Transverse colon (tissue), 3 donors: ENCODE measurements around the gene B4GAT1.

ENCODE experiments used
- EP300 ChIP-seq: sonication (generic); formaldehyde crosslinking; IDR thresholded peaks from one replicate; pipeline ENCODE4 v1.6.1; 2017; ENCODE audit warnings: antibody characterized with exemption, low read depth
- TF ChIP-seq, protein P1 (sequence below), 5 experiments: fragments of 200-600 bp in 3 of 5; fragments of 450-650 bp in 2 of 5; sonication (generic) in 3 of 5; IDR thresholded peaks; 1 replicate in 2 of 5; 2 replicates in 3 of 5; pipeline ENCODE4 v1.5.1; 2016 to 2017; ENCODE audit warnings: antibody characterized with exemption in 5 of 5, inconsistent platforms in 3 of 5, mild to moderate bottlenecking in 2 of 5, moderate library complexity in 1 of 5

DNA sequence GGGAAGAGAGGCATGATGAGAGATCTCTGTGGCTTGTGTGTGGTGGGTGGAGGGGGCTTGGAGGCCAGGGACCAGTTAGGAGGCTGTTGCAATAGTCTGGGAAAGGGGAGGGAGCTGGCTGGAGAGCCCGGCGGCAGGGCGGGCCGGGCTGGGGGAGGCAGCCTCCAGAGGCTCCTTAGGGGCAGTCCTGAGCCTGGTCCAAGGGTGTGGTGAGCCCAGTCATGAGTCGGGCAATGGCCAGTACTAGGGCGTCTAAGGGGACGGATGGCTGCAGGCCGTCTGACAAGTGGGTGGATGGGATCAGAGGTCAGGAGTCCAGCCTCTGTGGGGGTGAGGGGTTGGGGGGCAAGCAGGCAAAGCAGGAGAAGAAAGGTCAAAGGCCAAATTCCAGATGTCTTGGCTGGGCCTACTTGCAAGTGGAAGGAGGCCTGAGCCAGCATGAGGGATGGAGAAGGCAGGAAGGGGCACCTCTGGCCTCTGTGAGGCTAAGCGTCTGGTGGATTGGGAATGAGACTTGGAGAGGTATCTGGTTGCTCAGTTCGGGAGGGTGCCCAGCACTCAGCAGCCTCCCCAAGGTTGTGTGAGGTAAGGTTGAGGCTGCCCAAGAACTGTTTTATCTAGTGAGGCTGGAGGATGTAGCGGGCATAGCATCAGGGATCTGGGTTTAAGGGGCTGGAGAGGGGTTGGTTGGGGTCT, 24.5 kb downstream of the B4GAT1 start:
- TF ChIP-seq EP300 = no peak
- TF ChIP-seq, protein P1, sequence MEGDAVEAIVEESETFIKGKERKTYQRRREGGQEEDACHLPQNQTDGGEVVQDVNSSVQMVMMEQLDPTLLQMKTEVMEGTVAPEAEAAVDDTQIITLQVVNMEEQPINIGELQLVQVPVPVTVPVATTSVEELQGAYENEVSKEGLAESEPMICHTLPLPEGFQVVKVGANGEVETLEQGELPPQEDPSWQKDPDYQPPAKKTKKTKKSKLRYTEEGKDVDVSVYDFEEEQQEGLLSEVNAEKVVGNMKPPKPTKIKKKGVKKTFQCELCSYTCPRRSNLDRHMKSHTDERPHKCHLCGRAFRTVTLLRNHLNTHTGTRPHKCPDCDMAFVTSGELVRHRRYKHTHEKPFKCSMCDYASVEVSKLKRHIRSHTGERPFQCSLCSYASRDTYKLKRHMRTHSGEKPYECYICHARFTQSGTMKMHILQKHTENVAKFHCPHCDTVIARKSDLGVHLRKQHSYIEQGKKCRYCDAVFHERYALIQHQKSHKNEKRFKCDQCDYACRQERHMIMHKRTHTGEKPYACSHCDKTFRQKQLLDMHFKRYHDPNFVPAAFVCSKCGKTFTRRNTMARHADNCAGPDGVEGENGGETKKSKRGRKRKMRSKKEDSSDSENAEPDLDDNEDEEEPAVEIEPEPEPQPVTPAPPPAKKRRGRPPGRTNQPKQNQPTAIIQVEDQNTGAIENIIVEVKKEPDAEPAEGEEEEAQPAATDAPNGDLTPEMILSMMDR (IDR thresholded peaks at IDR 0.05) = no peak
